Gastroesophageal sphincter (tissue), 3 donors: ENCODE measurements around the gene CCL17.

Experiments used
- CTCF ChIP-seq, 4 experiments: fragments of 200-600 bp in 2 of 4; fragments of 450-650 bp in 2 of 4; sonication (generic) in 1 of 4; IDR thresholded peaks; one replicate each; pipeline ENCODE4 v1.5.1; 2017 to 2019; ENCODE audit warnings: antibody characterized with exemption in 4 of 4, mild to moderate bottlenecking in 2 of 4, moderate library complexity in 2 of 4
- EP300 ChIP-seq: sonication (generic); formaldehyde crosslinking; IDR thresholded peaks from one replicate; pipeline ENCODE4 v1.6.1; 2017; ENCODE audit warnings: antibody characterized with exemption, mild to moderate bottlenecking
- POLR2AphosphoS5 ChIP-seq: sonication (generic); formaldehyde crosslinking; IDR thresholded peaks from one replicate; pipeline ENCODE4 v1.6.1; 2017; ENCODE audit warnings: antibody characterized with exemption

- TF ChIP-seq EP300 (no peak), POLR2AphosphoS5 (peak; percentile 78), CTCF (IDR thresholded peaks at IDR 0.05) (peak in 3 of 4 experiments; percentile 21 to 40 (median 30))
Measured at GRCh38 chr16:57372372-57373116, 32.0 kb upstream of the CCL17 start, which contains the start of gene CX3CL1.
